Measurements from ENCODE around the gene SSBP4. TPM values are rescaled to one million over a fixed set of nuclear protein-coding genes. Genes with fewer than 3 reads are reported as not detected.

SSBP4 gene
- total RNA-seq, 1 experiment from 2014 or later = 51.2 TPM

DNA sequence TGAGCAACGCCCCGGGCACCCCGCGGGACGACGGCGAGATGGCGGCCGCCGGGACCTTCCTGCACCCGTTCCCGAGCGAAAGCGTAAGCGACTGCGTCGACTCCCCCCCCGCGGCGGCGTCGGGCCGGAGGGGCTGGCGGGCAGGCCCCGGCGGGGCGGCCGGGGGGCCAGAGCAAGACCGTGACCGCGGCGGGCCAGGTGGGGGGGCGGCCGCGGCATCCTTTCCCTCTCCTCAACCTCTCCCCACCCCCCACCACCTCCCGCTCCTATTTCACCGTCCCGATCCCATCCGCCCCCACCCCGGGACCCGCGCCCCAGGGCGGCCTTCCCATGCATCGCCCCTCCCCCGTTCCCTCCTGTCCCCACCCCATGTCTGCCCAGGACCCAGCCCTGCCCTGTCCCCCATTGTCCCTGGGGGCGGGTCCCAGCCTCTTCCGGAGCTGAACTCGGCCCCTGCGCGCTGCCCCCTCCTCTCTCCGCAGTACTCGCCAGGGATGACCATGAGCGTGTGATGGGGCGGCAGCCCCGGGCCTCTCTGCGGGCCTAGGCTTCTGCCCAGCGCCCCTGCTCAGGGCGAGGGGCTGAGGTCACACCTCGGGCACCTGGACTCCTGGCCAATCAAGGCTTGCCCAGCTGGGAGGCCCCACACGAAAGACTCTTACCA lies 14.7 kb downstream of the SSBP4 start (continued):
- TF ChIP-seq, protein P1, sequence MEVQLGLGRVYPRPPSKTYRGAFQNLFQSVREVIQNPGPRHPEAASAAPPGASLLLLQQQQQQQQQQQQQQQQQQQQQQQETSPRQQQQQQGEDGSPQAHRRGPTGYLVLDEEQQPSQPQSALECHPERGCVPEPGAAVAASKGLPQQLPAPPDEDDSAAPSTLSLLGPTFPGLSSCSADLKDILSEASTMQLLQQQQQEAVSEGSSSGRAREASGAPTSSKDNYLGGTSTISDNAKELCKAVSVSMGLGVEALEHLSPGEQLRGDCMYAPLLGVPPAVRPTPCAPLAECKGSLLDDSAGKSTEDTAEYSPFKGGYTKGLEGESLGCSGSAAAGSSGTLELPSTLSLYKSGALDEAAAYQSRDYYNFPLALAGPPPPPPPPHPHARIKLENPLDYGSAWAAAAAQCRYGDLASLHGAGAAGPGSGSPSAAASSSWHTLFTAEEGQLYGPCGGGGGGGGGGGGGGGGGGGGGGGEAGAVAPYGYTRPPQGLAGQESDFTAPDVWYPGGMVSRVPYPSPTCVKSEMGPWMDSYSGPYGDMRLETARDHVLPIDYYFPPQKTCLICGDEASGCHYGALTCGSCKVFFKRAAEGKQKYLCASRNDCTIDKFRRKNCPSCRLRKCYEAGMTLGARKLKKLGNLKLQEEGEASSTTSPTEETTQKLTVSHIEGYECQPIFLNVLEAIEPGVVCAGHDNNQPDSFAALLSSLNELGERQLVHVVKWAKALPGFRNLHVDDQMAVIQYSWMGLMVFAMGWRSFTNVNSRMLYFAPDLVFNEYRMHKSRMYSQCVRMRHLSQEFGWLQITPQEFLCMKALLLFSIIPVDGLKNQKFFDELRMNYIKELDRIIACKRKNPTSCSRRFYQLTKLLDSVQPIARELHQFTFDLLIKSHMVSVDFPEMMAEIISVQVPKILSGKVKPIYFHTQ (CRISPR knock-in tag; IDR thresholded peaks at IDR 0.05) = no peak
- TF ChIP-seq GTF2I (CRISPR knock-in tag; conservative IDR thresholded peaks at IDR 0.05) = no peak
- no peak for TF ChIP-seq IRF2 (CRISPR knock-in tag; IDR thresholded peaks at IDR 0.05; ENCODE audit: borderline replicate concordance, low read depth)
- no peak for TF ChIP-seq STAT6 (CRISPR knock-in tag; conservative IDR thresholded peaks at IDR 0.05; ENCODE audit: low read depth)
- TF ChIP-seq ZBTB21 (CRISPR knock-in tag; IDR thresholded peaks at IDR 0.05; ENCODE audit: borderline replicate concordance) = no peak
- no peak for TF ChIP-seq ZNF425 (CRISPR knock-in tag; conservative IDR thresholded peaks at IDR 0.05)
- no peak for TF ChIP-seq ESRRA (CRISPR knock-in tag; IDR thresholded peaks at IDR 0.05; ENCODE audit: borderline replicate concordance)
- TF ChIP-seq, protein P2, sequence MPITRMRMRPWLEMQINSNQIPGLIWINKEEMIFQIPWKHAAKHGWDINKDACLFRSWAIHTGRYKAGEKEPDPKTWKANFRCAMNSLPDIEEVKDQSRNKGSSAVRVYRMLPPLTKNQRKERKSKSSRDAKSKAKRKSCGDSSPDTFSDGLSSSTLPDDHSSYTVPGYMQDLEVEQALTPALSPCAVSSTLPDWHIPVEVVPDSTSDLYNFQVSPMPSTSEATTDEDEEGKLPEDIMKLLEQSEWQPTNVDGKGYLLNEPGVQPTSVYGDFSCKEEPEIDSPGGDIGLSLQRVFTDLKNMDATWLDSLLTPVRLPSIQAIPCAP (CRISPR knock-in tag; IDR thresholded peaks at IDR 0.05) = no peak
- no peak for TF ChIP-seq ZNF532 (CRISPR knock-in tag; IDR thresholded peaks at IDR 0.05; ENCODE audit: borderline replicate concordance)
- no peak for TF ChIP-seq CREB1 (CRISPR knock-in tag; IDR thresholded peaks at IDR 0.05)
- TF ChIP-seq, protein P3, sequence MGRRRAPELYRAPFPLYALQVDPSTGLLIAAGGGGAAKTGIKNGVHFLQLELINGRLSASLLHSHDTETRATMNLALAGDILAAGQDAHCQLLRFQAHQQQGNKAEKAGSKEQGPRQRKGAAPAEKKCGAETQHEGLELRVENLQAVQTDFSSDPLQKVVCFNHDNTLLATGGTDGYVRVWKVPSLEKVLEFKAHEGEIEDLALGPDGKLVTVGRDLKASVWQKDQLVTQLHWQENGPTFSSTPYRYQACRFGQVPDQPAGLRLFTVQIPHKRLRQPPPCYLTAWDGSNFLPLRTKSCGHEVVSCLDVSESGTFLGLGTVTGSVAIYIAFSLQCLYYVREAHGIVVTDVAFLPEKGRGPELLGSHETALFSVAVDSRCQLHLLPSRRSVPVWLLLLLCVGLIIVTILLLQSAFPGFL (CRISPR knock-in tag; IDR thresholded peaks at IDR 0.05; ENCODE audit: borderline replicate concordance) = no peak
- TF ChIP-seq OVOL2 (CRISPR knock-in tag; IDR thresholded peaks at IDR 0.05; ENCODE audit: borderline replicate concordance) = no peak
- no peak for TF ChIP-seq MXD4 (CRISPR knock-in tag; IDR thresholded peaks at IDR 0.05; ENCODE audit: borderline replicate concordance)
- no peak for TF ChIP-seq ZNF121 (CRISPR knock-in tag; IDR thresholded peaks at IDR 0.05)
- no peak for TF ChIP-seq ZNF317 (CRISPR knock-in tag; IDR thresholded peaks at IDR 0.05; ENCODE audit: borderline replicate concordance, low read depth)

All from WTC11 (cell line).